T-helper 2 cell treated with Interferon-gamma antibody and Interleukin-4, amounts not matched to agents 100 ng/mL and 5 ng/mL, for 36 hours (primary cell): ENCODE data around the gene MRPL1. TPM values are rescaled to one million over a fixed set of nuclear protein-coding genes. Genes with fewer than 3 reads are reported as not detected.

Experiments
- intact Hi-C: fragments of 100-400 bp; cut with micrococcal nuclease; formaldehyde crosslinking; loops from one replicate; pipeline ENCODE4 v1.15.1; 2023
- total RNA-seq: library from RNA; stranded (reverse); gene quantifications from 2 replicates; pipeline ENCODE4 v1.2.3, GENCODE V29; 2022

Gene MRPL1
- 36.5 and 49.9 TPM in 2 replicates for total RNA-seq

- intact Hi-C loops = loop anchor here (1.0 to 5.0 kb wide), 7 partner anchors 8 to 915 kb away; partner anchors contain the start of gene BMP2K
Observed at GRCh38 chr4:77862478-77863216, at the start of gene MRPL1. Gene MRPL1 (plus strand): TSS chr4:77862830. CDS start chr4:77862849, 19 bp downstream.

GRCh38 chr4:77815636-77816035, 47.0 kb upstream of the MRPL1 start:
- intact Hi-C loops = no loop called here

GRCh38 chr4:77816546-77816945, 46.1 kb upstream of the MRPL1 start:
- intact Hi-C loops = no loop called here

- intact Hi-C loops = loop anchor here (1.0 kb wide), 1 partner anchor 958 kb away; no protein-coding TSS in a partner anchor
Observed at GRCh38 chr4:77817304-77818072, 45.1 kb upstream of the MRPL1 start.

- intact Hi-C loops = no loop called here
Observed at GRCh38 chr4:77818073-77818601, 44.5 kb upstream of the MRPL1 start.

- intact Hi-C loops = no loop called here
Observed at GRCh38 chr4:77818602-77819403, 43.8 kb upstream of the MRPL1 start, which contains the start of gene CNOT6L. Gene CNOT6L (minus strand): TSS chr4:77819368. CDS start chr4:77819308, 60 bp downstream.

GRCh38 chr4:77819404-77819842, 43.2 kb upstream of the MRPL1 start:
- intact Hi-C loops = no loop called here

GRCh38 chr4:77819843-77820648, 42.6 kb upstream of the MRPL1 start:
- intact Hi-C loops = loop anchor here (1.0 to 2.0 kb wide), 6 partner anchors 19 to 745 kb away; partner anchors contain the start of genes CCNG2, CCNI and MRPL1

GRCh38 chr4:77820649-77821561, 41.7 kb upstream of the MRPL1 start:
- intact Hi-C loops = loop anchor here (1.0 to 2.0 kb wide), 6 partner anchors 20 to 746 kb away; partner anchors contain the start of genes CCNG2, CCNI and MRPL1

- intact Hi-C loops = loop anchor here (2.0 kb wide), 2 partner anchors 87 to 665 kb away; partner anchors contain the start of gene CCNG2
Observed at GRCh38 chr4:77821775-77822174, 40.9 kb upstream of the MRPL1 start.

- intact Hi-C loops = no loop called here
Observed at GRCh38 chr4:77826275-77826674, 36.4 kb upstream of the MRPL1 start.

- intact Hi-C loops = no loop called here
Observed at GRCh38 chr4:77827343-77827742, 35.3 kb upstream of the MRPL1 start.

- intact Hi-C loops = no loop called here
Observed at GRCh38 chr4:77833126-77833724, 29.4 kb upstream of the MRPL1 start.

GRCh38 chr4:77834403-77834802, 28.2 kb upstream of the MRPL1 start:
- intact Hi-C loops = no loop called here

GRCh38 chr4:77843628-77844027, 19.0 kb upstream of the MRPL1 start:
- intact Hi-C loops = no loop called here

GRCh38 chr4:77844363-77844762, 18.3 kb upstream of the MRPL1 start:
- intact Hi-C loops = no loop called here

GRCh38 chr4:77845400-77845799, 17.2 kb upstream of the MRPL1 start:
- intact Hi-C loops = no loop called here

GRCh38 chr4:77845929-77846328, 16.7 kb upstream of the MRPL1 start:
- intact Hi-C loops = no loop called here

- intact Hi-C loops = no loop called here
Observed at GRCh38 chr4:77848508-77848907, 14.1 kb upstream of the MRPL1 start.
